Measurements from ENCODE around the gene MAP2K1.

DNA sequence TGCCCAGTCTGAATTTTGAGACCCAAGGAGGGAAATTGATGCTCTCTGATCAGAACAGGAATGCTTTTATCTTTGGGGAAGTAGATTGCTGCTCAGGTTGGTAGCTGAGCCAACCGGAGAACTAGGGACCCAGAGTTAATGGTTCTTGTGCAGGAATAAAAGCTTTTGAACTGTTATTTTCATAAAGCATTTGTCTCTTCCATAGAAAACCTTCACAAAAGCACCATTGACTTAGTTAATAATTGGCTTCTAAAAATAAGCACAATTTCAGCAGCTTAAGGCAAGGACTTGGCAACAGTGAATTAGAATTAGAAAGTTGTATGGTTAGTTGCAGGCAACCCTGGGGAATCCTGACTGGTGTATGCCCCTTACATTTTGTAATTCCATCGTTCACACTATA lies 53.8 kb downstream of the MAP2K1 start:
- TF ChIP-seq, protein P1, sequence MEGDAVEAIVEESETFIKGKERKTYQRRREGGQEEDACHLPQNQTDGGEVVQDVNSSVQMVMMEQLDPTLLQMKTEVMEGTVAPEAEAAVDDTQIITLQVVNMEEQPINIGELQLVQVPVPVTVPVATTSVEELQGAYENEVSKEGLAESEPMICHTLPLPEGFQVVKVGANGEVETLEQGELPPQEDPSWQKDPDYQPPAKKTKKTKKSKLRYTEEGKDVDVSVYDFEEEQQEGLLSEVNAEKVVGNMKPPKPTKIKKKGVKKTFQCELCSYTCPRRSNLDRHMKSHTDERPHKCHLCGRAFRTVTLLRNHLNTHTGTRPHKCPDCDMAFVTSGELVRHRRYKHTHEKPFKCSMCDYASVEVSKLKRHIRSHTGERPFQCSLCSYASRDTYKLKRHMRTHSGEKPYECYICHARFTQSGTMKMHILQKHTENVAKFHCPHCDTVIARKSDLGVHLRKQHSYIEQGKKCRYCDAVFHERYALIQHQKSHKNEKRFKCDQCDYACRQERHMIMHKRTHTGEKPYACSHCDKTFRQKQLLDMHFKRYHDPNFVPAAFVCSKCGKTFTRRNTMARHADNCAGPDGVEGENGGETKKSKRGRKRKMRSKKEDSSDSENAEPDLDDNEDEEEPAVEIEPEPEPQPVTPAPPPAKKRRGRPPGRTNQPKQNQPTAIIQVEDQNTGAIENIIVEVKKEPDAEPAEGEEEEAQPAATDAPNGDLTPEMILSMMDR (IDR thresholded peaks at IDR 0.05): no peak
- TF ChIP-seq POLR2A (IDR thresholded peaks at IDR 0.05): no peak
